HG03103 (cell line): ENCODE measurements around the gene PPP1R3G.
"Not testable (repeated sequence)": the region's sequence is repeated elsewhere in the genome, so short reads cannot be mapped to it uniquely, and the experiment has no call there.

Experiments used
- ATAC-seq: cut with Tn5 transposase; IDR thresholded peaks from one replicate; pipeline ENCODE4 v1.9.1; 2021; ENCODE audit warnings: low read depth; ENCODE audit not compliant: unreplicated experiment

The PPP1R3G gene

GRCh38 chr6:5113096-5113495 is 28.0 kb downstream of the PPP1R3G start:
- no peak for ATAC-seq

- ATAC-seq: no peak
Measured at GRCh38 chr6:5115168-5115567, 30.0 kb downstream of the PPP1R3G start.

GRCh38 chr6:5116243-5116991 is 31.3 kb downstream of the PPP1R3G start:
- no peak for ATAC-seq

GRCh38 chr6:5119090-5119951 is 34.2 kb downstream of the PPP1R3G start:
- no peak for ATAC-seq

GRCh38 chr6:5120011-5120410 is 34.9 kb downstream of the PPP1R3G start:
- no peak for ATAC-seq

GRCh38 chr6:5120543-5120942 is 35.4 kb downstream of the PPP1R3G start:
- ATAC-seq: not testable (repeated sequence)

- no peak for ATAC-seq
Measured at GRCh38 chr6:5121479-5121878, 36.3 kb downstream of the PPP1R3G start.

- ATAC-seq: no peak
Measured at GRCh38 chr6:5121956-5122355, 36.8 kb downstream of the PPP1R3G start.

GRCh38 chr6:5122504-5123112 is 37.5 kb downstream of the PPP1R3G start:
- no peak for ATAC-seq

GRCh38 chr6:5123296-5124143 is 38.4 kb downstream of the PPP1R3G start:
- no peak for ATAC-seq

GRCh38 chr6:5124526-5124925 is 39.4 kb downstream of the PPP1R3G start:
- no peak for ATAC-seq

GRCh38 chr6:5125152-5126006 is 40.2 kb downstream of the PPP1R3G start:
- ATAC-seq: no peak

- ATAC-seq: no peak
Measured at GRCh38 chr6:5126214-5126613, 41.1 kb downstream of the PPP1R3G start.

- no peak for ATAC-seq
Measured at GRCh38 chr6:5127106-5127687, 42.1 kb downstream of the PPP1R3G start.

- no peak for ATAC-seq
Measured at GRCh38 chr6:5128351-5128750, 43.2 kb downstream of the PPP1R3G start.

- no peak for ATAC-seq
Measured at GRCh38 chr6:5130135-5130866, 45.2 kb downstream of the PPP1R3G start.

GRCh38 chr6:5132731-5133130 is 47.6 kb downstream of the PPP1R3G start:
- peak; percentile 86 for ATAC-seq

GRCh38 chr6:5133943-5134342 is 48.8 kb downstream of the PPP1R3G start:
- ATAC-seq: no peak
